HG02759 (cell line): ENCODE measurements around the gene DOCK4.

Experiments
- ATAC-seq: cut with Tn5 transposase; IDR thresholded peaks from one replicate; pipeline ENCODE4 v1.9.1; 2021; ENCODE audit warnings: mild to moderate bottlenecking, moderate library complexity; ENCODE audit not compliant: unreplicated experiment

Gene DOCK4

GRCh38 chr7:111982133-111982532 is 224.1 kb downstream of the DOCK4 start:
- no peak for ATAC-seq

- no peak for ATAC-seq
Observed at GRCh38 chr7:111980725-111981124, 225.5 kb downstream of the DOCK4 start.

- no peak for ATAC-seq
Observed at GRCh38 chr7:111975346-111975745, 230.9 kb downstream of the DOCK4 start.

GRCh38 chr7:111960984-111961383 is 245.2 kb downstream of the DOCK4 start:
- ATAC-seq: no peak

- ATAC-seq: no peak
Observed at GRCh38 chr7:111958896-111959295, 247.3 kb downstream of the DOCK4 start.

- ATAC-seq: no peak
Observed at GRCh38 chr7:111958431-111958830, 247.8 kb downstream of the DOCK4 start.

GRCh38 chr7:111955616-111956015 is 250.6 kb downstream of the DOCK4 start:
- ATAC-seq: no peak

GRCh38 chr7:111954474-111955381 is 251.5 kb downstream of the DOCK4 start:
- no peak for ATAC-seq

GRCh38 chr7:111954056-111954455 is 252.1 kb downstream of the DOCK4 start:
- no peak for ATAC-seq

- peak; percentile 59 for ATAC-seq
Observed at GRCh38 chr7:111953611-111954010, 252.6 kb downstream of the DOCK4 start.

GRCh38 chr7:111952783-111953182 is 253.4 kb downstream of the DOCK4 start:
- ATAC-seq: no peak

- no peak for ATAC-seq
Observed at GRCh38 chr7:111951052-111951451, 255.1 kb downstream of the DOCK4 start.

GRCh38 chr7:111942450-111943081 is 263.6 kb downstream of the DOCK4 start:
- no peak for ATAC-seq

GRCh38 chr7:111937163-111937562 is 269.0 kb downstream of the DOCK4 start:
- ATAC-seq: no peak

- ATAC-seq: no peak
Observed at GRCh38 chr7:111933609-111934008, 272.6 kb downstream of the DOCK4 start.

- ATAC-seq: no peak
Observed at GRCh38 chr7:111931958-111932357, 274.2 kb downstream of the DOCK4 start.

- ATAC-seq: no peak
Observed at GRCh38 chr7:111931016-111931517, 275.1 kb downstream of the DOCK4 start.

GRCh38 chr7:111929264-111929663 is 276.9 kb downstream of the DOCK4 start:
- no peak for ATAC-seq

GRCh38 chr7:111927353-111928019 is 278.7 kb downstream of the DOCK4 start:
- ATAC-seq: no peak

GRCh38 chr7:111920329-111920728 is 285.9 kb downstream of the DOCK4 start:
- ATAC-seq: no peak

GRCh38 chr7:111919631-111920179 is 286.5 kb downstream of the DOCK4 start:
- ATAC-seq: no peak
